Hematopoietic multipotent progenitor cell treated with erythropoietin and hydrocortisone succinate and interleukin-3 and kit ligand, for 15 days (in vitro differentiated cells): ENCODE measurements around the gene USH1G.
A peak's percentile ranks its signal among the peaks of the same experiment; 100 is the strongest.
"Not testable (repeated sequence)": the region's sequence is repeated elsewhere in the genome, so short reads cannot be mapped to it uniquely, and the experiment has no call there.

Experiments
- DNase-seq: peaks from one replicate; pipeline ENCODE4 v3.0.0-alpha.2; 2015; ENCODE audit warnings: low spot score

Gene USH1G

GRCh38 chr17:74930535-74931036, 7.5 kb upstream of the USH1G start:
- DNase-seq = no peak

DNA sequence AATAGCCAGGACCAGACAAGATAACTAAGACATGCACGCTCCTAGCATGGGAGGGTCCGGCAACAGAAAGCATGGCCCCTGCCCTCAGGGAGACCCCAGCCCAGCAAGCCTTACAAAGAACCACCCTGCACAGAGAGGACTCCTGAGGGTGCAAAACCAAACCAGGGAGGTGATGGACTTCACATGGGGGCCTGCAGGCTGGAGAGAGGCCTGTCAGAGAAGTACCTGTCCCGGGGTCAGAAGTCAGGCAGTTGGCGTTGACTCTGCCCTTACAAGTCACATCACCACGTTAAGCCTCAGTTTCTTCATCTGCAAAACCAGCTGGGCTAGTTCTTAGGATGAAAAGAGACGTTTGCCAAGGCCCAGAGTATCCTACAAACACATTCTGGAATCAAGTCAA, 5.7 kb upstream of the USH1G start:
- DNase-seq = no peak

- DNase-seq = no peak
Observed at GRCh38 chr17:74925242-74925641, 2.2 kb upstream of the USH1G start.

- DNase-seq = no peak
Observed at GRCh38 chr17:74924250-74924948, 1.3 kb upstream of the USH1G start, which contains the start of gene OTOP2. OTOP2 (plus strand) TSS chr17:74924273; CDS start chr17:74924633, 360 bp downstream.

DNA sequence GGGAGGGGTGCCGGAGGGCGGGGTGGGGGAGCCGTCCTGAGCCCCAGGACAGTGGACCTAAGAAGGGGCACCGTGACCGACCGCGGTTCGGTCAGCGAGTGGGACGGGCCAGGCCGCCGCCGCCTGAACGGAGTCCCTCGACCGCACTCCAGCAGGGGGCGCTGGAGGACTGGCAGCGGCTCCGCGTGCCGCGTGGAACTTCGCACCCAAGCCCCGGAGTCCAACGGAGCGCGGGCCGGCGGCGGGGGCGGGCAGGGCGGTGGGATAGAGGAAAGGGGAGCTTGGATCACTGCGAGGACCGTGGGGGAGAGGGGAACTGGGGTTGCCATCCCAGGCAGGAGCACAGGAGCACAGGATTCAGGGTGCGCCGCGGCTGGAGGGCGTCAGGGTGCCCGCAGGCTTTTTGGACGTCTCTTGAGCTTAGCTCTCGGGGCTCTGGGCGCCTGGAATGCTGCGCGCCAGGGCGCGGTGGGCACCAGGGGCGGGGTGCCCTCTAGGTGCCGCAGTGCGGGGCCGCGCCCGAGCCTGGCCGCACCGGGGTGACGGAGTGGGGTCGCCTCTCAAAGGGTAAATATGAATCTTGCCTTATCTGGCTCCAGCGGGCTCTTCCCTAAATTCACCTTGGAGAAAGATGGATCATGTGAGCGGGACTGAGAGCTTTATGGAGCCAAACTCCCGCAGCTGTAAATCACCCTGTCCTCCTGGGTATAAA, 639 bp upstream of the USH1G start:
- DNase-seq = peak; percentile 64

DNA sequence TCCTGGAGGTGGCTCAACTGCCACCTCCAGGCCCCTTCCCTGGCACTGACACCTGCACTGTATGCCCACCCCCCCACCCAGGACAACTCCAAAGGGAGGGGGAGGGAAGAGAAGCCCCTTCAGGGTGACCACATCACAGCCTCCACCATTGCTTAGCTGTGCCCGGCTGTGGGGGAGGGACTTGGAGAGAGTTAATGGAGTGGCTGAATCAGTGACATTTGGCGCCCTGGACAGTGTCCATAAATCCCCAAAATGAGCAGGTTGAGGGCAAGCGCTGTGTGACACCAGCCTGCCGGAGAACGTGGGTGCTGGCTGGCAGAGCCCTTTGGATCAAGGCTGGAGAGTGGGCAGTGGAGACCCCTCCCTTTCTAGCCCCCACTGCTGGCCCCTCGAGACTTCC, 883 bp downstream of the USH1G start:
- no peak for DNase-seq

DNA sequence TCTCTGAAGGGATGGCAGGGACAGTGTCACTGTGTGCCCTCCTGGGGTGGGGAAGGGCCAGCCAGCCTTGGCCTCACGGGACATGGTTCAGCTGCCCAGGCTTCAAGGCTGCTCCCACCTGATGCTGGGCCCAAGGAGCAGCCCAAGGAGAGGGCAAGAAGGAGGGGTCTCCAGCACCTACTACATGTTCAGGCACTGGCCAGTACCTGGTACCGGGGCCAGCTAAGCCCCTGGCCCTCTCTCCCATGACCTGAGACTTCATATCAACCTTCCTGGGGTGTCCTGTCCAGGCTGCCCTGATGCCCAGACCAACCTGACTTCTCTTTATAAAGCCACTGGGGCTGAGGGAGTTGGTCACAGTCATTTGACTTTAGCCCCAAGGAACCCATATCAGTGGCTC, 1.3 kb downstream of the USH1G start:
- no peak for DNase-seq

- no peak for DNase-seq
Observed at GRCh38 chr17:74921026-74921681, 1.9 kb downstream of the USH1G start.

DNA sequence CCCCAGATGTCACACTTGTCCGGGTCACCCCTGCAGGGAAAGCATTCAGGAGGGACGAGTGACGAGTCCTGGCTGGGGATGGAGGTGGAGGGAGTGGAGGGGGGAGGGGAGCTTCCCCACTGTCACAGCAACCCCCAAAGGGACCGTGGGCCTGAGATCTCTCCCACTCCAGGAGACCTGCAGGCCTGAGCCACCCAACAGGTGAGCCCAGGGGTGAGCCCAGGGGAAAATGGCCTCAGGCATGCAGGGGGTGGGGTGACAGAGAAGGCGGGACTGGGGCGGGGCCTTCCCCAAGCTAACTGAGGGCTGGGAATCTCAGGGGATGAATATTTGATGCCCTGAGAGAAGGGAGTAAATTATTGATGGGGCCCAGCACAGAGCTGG, 2.4 kb downstream of the USH1G start:
- DNase-seq = no peak

GRCh38 chr17:74920306-74920620, 2.8 kb downstream of the USH1G start:
- DNase-seq = no peak

DNA sequence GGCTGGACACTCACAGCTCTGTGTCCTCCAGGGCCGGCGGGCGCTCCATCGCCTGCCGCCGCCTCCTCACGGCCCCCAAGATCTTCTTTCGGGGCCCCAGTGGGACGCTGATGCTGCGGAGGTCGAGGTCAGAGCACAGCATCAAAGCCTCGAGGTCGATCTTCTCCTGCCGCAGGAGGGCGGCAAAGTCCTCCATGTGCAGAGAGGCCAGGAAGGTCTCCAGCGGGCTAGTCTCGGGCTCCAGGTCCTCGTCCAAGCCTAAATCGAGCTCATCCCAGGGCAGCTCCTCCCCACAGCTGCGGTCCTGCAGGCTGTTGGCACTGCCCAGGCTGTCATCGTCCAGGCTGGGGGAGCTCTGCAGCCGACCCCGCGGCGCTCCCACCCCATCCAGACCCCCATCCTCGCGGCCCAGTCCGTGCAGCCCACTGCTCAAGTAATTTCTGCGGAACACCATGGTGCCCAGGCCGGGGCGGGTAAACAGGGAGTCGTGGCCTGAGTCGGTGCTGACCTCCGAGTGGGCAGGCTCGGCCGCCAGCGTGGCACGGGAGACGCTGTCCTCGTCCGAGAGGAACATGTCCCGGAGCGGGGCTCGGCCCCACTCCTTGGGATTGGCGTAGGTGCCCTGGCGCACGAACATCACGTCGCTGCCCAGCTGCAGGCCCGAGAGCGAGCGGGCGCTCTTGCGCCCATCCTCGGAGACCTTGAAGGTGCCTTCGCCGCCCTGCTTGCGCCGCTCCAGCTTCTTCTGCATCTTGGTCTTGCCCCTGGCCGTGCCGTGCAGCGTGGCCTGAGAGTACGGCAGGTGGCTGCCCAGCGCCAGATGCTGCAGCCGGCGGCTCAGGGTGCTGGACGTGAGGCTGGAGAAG, 3.4 kb downstream of the USH1G start:
- DNase-seq = no peak

DNA sequence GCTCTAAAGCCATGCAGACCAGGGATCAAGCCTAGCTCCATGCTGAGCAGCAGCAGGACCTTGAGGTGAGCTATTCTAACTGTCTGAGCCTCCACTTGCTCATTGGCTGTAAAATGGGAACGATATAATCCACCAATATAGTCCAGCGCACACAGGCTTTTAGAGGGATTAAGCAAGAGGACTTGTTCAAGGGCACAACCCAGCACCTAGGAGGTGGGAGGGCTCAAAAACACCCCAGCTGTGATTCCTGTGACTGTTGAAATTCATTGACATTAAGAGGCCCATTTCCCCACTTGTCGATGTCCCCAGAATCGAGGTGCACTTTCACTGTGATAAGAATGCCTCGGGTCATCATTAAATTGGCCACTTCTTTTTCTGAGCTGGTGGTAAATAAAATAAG, 4.1 kb downstream of the USH1G start:
- DNase-seq = no peak

- no peak for DNase-seq
Observed at GRCh38 chr17:74917430-74917829, 5.6 kb downstream of the USH1G start.

- DNase-seq = no peak
Observed at GRCh38 chr17:74916851-74917199, 6.2 kb downstream of the USH1G start.

GRCh38 chr17:74916136-74916850, 6.8 kb downstream of the USH1G start:
- DNase-seq = no peak

DNA sequence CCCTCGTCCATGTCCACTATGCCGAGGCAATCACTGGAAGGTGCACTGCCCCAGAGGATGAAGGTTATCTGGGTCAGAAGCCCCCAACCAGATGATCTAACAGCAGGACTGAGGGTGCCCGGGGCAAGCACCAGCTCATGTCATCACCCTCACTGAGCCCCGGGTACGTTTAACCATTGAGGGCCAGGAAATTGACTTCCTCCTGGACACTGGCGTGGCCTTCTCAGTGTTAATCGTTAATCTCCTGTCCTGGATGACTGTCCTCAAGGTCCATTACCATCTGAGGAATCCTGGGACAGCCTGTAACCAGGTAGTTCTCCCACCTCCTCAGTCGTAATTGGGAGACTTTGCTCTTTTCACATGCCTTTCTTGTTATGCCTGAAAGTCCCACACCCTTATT, 11.6 kb downstream of the USH1G start:
- DNase-seq = not testable (repeated sequence)

- DNase-seq = not testable (repeated sequence)
Observed at GRCh38 chr17:74909097-74909496, 14.0 kb downstream of the USH1G start.

DNA sequence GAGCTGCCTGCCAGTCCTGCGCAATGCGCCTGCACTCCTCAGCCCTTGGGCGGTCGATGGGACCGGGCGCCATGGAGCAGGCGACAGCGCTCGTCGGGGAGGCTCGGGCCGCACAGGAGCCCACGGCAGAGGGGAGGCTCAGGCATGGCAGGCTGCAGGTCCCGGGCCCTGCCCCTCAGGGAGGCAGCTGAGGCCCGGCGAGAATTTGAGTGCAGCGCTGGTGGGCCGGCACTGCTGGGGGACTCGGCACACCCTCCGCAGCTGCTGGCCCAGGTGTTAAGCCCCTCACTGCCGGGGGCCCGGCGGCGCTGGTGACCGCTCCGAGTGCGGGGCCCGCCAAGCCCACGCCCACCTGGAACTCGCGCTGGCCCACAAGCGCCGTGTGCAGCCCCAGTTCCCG, 16.0 kb downstream of the USH1G start:
- DNase-seq = no peak

DNA sequence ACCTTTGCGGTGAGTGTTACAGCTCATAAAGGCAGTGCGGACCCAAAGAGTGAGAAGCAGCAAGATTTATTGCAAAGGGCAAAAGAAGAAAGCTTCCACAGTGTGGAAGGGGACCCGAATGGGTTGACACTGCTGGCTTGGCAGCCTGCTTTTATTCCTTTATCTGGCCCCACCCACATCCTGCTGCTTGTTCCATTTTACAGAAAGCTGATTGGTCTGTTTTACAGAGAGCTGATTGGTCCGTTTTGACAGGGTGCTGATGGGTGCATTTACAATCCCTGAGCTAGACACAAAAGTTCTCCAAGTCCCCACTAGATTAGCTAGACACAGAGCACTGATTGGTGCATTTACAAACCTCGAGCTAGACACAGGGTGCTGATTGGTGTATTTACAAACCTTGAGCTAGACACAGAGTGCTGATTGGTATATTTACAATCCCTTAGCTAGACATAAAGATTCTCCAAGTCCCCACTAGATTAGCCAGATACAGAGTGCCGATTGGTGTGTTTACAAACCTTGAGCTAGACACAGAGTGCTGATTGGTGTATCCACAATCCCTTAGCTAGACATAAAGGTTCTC, 16.8 kb downstream of the USH1G start:
- DNase-seq = not testable (repeated sequence)

DNA sequence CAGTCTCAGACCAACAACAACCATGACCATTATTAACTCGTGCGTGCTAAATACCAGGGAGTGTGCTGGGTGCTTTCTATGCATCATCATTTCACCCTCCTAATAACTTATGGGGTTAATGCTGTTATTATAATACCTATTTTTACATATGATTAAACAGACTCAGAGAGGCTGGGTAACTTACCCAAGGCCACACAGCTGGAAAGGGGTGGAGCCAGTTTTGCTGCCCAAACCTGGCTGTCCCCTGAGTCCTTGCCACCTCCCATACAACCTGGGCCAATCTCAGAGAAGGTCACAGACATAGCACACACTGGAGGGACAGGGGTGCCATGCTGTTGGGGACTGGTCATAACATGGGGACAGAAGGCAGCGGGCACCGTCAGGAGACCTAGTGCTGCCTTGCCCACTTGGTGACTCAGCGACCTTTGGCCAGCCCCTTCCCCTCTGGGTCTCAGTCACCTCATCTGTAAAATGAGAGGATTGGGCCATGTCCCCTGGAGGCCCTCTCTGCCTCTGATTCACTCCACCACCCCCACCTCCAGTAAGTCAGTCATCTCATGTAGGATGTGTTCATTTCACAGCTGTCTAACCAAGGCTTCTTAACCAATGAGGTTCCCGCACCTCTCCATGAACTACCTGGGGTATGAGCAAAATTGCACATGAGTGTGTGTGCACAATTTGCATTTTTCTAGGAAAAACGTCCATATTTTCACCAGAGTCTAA, 18.2 kb downstream of the USH1G start:
- no peak for DNase-seq

- no peak for DNase-seq
Observed at GRCh38 chr17:74903671-74904070, 19.4 kb downstream of the USH1G start.
